GM19240 (cell line): Measurements from ENCODE around the gene RBM23.
"Not testable (repeated sequence)": the region's sequence is repeated elsewhere in the genome, so short reads cannot be mapped to it uniquely, and the experiment has no call there.

Experiments used
- DNase-seq: peaks from one replicate; pipeline ENCODE4 v3.0.0; 2011; ENCODE audit warnings: low spot score; ENCODE audit not compliant: insufficient read length

RBM23 gene

DNA sequence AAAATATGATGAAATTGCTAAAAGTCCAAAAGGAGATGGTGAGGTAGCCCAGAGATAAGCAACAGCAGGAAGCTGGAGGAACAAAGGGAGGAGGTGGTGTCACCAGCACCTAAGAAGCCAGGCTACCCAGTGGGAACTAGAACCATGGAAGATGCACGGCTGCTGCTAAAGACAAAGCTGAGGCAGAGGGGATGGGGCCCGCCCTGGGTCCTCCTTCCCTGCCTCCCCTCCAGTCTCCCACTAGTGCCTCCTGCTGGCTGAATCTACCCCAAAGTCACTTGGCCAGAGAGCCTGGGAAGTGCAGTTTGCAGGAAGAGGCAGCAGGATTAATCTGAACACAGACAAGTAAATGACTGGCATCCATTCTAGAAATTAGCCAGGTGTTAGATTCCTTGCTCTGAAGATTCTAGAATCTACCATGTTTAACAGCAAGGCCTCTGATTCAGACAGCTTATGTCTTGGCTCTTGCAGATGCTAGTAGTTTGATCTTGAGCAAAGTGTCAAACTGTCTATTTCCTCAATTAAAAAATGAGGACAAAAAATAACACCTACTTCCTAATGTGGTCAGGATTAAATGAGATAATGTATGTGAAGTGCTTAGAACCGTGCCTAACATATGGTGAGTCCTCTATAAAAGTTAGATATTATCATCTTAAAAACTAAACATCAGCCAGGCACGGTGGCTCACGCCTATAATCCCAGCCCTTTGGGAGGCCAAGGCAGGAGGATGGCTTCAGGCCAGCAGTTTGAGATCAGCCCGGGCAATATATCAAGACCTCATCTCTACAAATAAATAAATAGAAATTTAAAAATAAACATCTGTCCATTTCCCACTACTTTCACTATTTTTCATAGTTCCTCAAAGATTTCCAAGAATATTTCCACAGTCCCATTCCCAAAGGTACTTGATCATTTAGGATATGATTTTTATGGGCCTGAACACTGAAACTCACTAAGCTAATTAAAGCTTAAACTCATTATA, 53.2 kb downstream of the RBM23 start:
- DNase-seq, result no peak

DNA sequence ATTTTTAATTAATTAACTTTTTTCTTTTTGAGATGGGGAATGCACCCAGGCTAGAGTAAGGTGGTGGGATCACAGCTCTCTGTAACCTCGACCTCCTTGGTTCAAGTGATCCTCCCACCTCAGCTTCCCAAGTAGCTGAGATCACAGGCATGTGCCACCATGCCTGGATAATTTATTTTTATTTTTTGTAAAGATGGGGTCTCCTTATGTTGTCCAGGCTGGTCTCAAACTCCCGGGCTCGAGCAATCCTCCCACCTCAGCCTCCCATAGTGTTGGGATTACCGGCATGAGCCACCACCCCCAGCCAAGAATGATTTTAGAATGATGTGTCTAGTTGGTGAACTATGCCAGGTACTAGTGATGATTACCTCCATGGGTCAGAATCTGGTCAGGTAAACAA, 54.0 kb downstream of the RBM23 start:
- no peak for DNase-seq

DNA sequence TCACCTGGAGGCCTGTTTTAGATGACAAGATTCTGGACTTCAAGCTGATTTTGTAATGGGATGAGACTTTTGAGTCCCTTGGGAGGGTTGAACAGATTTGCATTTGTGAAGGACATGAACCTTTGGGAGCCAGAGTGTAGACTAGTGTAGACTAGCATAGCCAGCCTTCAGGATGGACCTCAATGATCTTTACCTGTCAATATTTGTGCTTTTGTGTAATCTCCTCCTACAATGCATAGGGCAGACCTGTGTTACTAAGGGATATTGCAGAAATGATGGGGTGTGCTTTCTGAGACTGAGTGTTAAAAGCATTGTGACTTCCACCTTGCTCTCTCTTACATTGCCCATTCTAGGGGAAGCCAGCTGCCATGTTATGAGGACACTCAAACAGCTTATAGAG, 57.3 kb downstream of the RBM23 start:
- no peak for DNase-seq

DNA sequence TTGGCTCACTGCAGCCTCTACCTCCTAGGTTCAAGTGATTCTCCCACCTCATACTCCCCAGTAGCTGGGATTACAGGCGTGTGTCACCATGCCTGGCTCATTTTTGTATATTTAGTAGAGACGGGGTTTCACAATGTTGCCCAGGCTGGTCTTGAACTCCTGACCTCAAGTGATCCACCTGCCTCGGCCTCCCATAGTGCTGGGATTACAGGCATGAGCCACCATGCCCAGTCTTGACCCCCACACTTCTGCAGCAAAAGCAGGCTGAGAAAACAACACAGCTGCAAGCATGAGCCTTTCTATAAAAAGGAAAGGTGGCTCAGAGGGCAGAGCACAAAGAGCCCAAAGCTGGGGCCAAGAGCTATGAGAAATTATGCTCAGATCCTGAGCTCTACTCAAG, 58.6 kb downstream of the RBM23 start:
- not testable (repeated sequence) for DNase-seq

DNA sequence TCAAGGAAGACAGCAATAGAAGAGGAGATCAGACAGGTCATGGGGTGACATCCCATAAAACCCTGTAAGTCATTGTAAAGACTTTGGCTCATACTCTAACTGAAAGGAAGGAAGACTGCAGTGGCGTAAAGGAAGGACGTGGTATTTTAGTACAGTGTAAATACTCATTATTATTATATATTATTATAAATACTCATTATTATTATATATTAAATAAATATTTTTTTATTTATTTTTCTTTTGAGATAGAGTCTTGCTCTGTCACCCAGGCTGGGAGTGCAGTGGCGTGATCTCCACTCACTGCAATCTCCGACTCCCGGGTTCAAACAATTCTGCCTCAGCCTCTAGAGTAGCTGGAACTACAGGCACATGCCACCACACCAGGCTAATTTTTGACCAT, 62.5 kb downstream of the RBM23 start:
- no peak for DNase-seq

DNA sequence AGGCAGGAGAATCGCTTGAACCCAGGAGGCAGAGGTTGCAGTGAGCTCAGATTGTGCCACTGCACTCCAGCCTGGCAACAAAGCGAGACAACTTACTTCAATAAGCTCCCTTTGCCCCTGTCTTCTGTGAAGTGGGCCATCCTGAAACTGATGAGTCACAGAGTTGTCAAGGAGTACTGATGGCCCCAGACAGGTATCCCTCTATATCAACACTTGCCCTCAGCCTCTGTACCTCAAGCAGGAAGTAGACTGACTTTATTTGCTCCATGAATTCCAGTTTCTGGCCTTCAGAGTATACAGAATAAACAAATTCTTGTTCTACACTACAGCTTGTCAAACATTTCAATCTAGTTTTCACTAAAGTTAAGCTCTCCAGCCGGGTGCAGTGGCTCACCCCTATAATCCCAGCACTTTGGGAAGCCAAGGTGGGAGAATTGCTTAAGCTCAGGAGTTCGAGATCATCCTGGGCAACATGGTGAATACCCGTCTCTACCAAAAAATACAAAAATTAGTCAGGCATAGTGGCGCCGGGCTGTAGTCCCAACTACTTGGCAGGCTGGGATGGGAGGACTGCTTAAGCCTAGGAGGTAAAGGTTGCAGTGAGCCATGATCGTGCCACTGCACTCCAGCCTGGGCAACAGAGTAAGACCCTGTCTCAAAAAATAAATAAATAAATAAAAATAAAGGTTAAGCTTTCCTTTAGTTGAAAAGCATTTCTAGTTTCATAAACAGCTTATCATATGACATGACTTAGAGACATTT, 63.8 kb downstream of the RBM23 start:
- no peak for DNase-seq

DNA sequence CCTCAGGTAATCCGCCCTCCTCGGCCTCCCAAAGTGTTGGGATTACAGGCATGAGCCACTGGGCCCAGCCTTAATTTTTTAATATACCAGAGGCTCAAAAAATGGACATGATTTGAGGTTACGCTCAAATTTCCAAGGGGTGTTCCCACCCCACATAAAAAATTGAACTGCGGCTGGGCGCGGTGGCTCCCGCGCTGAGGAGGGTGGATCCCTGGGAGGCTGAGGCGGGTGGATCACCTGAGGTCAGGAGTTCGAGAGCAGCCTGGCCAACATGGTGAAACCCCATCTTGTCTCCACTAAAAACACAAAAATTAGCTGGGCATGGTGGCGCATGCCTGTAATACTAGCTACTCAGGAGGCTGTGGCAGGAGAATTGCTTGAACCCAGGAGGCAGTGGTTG, 64.7 kb downstream of the RBM23 start:
- DNase-seq, result not testable (repeated sequence)

DNA sequence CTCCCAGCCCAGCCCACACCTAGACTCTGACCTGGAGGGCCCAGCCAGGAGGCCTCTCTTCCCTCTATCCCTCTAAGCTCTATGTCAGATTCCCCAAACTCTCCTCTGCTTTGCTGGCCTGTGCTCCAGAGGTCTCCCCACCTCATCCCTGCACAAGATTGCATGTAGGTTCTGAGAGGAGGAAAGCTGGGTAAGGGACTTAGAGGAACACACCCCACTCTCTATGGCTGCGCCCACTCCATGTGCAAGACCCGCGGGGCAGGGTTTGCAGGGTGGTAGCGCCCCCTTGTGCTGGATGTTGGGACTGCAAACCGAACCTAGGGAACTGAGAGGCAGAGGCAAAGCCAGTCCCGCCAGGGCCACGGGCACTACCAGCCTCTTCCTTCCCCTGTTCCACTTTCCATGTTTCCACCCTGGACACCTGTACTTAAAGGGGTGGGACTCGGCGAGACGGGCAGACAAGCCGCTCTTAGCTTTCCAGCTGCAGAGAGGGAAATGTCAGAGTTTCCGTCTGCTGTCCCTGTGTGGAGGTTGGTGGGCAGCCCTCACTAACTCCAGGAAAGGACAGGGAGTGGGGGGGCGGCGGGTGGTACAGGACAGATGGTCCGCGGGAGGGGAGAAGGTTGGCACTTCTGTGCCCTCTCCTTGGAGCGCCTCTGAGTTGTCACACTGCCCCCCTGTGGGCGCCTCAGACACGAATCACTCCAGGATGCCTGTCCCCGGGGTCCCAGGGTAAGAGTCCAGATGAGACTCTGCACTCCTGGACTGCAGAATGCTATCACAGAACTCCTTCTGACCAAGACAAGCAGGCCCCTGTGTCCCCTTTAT, 65.8 kb downstream of the RBM23 start:
- DNase-seq, result peak; percentile 77

DNA sequence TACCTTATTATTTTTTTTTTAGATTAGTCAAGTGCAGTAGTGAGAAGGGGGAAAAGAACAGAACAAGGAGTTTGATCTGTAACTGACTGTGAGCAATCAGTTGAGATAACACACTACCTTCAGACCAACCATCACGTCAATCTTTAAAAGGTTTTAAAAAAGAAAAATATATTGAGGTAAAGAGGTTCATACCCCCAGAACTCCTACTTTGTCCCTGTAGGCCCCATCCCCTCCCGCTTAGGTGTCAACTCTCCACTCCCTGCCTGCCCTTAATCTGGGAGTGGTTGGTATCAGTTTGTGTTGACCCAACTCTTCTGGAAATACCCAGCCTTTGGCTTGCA, 66.4 kb downstream of the RBM23 start:
- no peak for DNase-seq

DNA sequence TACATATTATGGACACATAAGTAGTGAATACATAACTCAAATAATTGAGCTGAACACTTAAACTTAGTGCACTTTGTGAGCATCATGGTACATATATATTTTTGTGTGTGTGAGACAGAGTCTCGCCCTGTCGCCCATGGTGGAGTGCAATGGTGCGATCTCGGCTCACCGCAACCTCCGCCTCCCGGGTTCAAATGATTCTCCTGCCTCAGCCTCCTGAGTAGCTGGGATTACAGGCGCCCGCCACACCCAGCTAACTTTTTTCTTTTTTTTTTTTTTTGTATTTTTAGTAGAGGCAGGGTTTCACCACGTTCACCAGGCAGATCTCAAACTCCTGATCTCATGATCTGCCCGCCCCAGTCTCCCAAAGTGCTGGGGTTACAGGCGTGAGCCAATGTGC, 66.8 kb downstream of the RBM23 start:
- DNase-seq, result not testable (repeated sequence)

DNA sequence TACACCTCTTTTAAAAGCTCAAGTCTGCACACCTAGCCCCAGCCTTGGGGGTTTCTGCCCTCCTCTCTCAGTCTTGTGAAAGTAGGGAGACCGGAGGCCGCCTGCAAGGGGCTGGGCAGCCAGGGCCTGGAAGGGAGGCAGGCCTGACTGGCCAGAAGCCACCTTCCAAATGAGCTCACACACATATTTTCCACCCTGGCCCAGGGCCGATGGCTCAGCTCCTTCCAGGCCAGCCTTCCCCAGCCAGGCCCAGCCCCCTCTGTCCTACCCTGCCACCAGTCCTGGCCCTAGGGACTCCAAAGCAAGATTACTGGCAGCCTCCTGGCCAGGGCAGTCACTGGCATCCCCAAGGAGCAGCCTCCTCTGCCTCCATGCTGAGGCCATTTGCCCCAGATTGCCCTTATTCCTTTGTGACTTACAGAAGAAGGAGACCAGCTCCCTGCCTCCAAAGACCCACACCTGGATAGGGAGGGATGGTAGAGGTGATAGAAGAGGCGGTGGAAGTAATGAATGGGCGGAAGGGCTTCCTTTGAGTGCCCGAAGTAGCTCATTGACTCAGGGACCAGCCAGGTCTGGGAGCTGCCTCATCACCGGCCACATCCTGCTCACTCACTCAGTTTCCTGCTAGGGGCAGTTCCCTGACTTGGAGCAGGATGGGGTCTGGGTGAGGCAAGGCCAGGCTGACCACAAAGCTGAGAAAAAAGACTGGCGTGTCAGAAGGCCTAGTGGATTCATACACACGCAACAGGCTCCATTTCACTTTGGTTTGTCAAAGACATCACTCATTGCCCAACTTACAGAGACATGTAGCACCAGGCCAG, 67.8 kb downstream of the RBM23 start:
- no peak for DNase-seq

DNA sequence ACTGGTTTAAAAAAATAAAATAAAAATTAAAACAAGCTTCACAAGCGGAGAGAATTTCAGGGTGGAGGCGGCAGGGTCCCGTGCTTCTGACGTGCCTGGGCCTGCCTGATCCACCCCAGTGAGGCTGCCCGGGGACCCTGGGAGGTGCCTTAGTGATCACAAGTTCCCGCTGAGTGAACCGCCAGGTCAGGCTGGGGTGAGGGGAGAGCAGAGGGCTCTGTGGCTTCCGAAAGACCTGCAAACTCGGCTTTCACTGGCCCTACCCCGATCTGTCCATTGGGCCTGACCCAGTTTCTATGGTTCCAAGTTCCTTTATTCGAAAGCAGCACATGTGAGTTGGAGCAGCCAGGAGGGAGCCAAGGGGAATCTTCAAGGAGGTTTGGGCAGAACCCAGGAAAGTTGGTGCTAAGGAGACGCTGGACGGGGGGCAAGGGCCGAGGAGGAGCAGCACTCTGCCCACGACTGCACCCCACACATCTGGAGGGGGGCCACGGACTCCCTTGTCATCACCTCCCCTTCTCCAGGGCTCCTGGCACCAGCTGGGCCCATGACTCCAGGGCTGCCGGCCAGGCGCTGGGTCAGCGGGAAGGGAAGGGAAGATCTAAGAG, 69.6 kb downstream of the RBM23 start:
- DNase-seq, result no peak

DNA sequence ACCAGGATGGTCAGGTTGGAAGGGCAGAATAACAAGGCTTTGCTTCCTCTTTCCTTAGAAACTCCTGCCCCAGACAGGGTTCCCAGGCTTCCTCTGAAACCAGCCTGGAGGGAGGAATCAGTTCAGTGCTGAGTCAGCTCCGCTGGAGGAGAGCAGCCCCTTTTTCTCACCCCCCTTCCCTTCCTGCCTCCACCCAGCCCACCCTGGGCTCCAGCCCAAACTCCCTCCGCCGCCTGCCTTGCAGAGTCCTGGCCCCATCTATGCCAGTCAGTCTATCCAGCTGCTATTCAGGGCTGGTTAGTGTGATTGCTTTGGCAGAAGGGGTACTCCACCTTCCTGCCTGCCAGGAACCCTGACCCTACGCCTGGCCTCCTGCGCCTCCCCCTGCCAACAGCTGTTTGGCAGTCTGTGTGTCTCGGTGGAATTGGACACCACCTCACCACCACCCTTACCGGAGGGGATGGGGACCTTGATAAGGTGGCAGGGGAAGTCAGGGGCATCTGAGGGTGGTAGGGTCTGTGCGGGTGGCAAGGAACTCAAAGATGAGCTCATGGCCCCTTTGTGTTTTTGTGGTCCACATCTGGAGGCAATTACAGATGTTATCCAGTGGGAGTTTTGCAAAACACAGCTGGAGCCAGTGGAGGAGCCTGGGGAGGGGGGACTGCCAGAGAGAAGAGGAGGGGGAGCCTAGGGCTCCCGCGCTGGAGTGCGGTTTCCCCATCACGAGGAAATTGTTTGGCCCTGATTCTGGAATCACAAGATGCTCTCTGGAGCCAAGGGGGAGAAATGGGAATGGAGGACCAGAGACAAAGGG, 70.4 kb downstream of the RBM23 start:
- no peak for DNase-seq

DNA sequence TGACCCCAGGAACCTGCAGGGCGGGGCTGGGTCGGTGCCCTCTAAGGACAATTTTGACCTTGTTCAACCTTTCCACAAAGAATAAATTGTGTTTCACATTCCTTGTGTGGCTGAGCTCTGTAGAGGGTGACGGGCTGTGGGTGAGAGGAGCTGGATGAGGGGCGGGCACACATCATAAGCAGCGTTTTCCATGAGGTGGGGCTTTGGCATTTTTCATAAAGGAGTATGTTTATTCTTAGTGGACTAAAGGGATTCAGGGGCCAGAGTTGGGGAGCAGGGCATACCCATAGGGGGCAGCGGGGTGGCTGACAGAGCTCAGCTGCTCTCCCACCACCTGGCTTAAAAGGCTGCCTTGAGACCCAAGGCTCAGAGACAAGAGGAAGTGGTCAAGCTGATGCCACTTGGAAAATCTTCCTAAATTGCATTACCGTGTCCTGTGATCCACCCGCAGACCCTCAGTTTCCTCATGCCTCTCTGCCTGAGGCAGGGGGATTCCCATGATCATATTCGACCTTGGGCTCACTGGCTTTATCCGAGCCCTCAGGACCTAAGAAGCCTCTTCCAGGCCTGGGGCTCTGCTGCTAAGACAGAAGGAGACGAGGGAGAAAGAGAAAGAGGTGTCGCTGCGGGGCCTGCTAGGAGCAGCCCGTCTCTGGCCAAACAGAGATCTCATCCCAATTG, 71.1 kb downstream of the RBM23 start:
- DNase-seq, result no peak

DNA sequence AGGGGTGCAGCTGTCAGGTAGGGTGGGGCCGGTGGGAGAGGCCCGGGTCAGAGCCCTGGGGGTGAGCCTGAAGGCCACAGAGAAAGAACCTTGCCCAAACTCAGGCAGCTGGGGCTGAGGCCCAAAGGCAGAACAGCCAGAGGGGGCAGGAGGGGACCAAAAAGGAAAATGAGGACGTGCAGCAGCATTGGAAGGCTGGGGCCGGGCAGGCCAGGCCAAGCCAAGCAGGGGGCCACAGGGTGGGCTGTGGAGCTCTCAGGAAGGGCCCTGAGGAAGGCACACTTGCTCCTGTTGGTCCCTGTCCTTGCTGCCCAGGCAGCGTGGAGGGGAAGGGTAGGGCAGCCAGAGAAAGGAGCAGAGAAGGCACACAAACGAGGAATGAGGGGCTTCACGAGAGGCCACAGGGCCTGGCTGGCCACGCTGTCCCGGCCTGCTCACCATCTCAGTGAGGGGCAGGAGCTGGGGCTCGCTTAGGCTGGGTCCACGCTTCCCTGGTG, 72.1 kb downstream of the RBM23 start:
- DNase-seq, result no peak

DNA sequence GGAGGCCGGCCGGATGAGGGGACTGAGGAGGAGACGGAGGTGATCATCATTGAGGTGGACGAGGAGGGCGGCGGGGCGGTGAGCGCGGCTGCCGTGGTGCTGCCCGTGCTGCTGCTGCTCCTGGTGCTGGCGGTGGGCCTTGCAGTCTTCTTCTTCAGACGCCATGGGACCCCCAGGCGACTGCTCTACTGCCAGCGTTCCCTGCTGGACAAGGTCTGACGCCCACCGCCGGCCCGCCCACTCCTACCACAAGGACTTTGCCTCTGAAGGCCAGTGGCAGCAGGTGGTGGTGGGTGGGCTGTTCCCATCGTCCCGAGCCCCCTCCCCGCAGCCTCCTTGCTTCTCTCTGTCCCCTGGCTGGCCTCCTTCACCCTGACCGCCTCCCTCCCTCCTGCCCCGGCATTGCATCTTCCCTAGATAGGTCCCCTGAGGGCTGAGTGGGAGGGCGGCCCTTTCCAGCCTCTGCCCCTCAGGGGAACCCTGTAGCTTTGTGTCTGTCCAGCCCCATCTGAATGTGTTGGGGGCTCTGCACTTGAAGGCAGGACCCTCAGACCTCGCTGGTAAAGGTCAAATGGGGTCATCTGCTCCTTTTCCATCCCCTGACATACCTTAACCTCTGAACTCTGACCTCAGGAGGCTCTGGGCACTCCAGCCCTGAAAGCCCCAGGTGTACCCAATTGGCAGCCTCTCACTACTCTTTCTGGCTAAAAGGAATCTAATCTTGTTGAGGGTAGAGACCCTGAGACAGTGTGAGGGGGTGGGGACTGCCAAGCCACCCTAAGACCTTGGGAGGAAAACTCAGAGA, 72.9 kb downstream of the RBM23 start:
- no peak for DNase-seq

DNA sequence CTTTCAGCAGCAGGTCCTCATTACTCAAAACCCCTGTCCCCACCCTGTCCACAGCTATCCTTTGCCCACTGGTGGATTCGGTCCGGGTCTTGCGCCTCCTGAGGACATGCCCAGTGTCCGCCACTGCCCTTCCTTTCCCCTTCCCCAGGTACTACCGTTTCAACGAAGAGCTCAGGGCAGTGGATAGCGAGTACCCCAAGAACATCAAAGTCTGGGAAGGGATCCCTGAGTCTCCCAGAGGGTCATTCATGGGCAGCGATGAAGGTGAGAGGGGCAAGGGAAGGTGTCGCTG, 73.9 kb downstream of the RBM23 start:
- DNase-seq, result no peak
